HL-60 (cell line): Measurements from ENCODE around the gene IL17RB.

Experiments
- DNase-seq, 2 experiments: peaks; one replicate each; pipeline ENCODE4 v3.0.0-alpha.2; 2010 to 2020; ENCODE audit warnings: low read depth in 1 of 2, low spot score in 1 of 2
- H3K27ac ChIP-seq: fragments of 250-450 bp; sonication (Bioruptor Pico); replicated peaks from 2 replicates; pipeline ENCODE4 v1.5.1; 2020; ENCODE audit warnings: mild to moderate bottlenecking, moderate library complexity
- H3K27me3 ChIP-seq: fragments of 250-450 bp; sonication (Bioruptor Pico); 2 replicates; pipeline ENCODE4 v1.5.1; 2021; ENCODE audit warnings: mild to moderate bottlenecking, moderate library complexity; ENCODE audit not compliant: insufficient read depth, poor library complexity, severe bottlenecking
- H3K4me3 ChIP-seq: replicated peaks from 2 replicates; pipeline ENCODE4 v1.5.1; 2011; ENCODE audit warnings: mild to moderate bottlenecking, control low read depth, low read length; ENCODE audit not compliant: insufficient read depth
- CTCF ChIP-seq: IDR thresholded peaks from one replicate; pipeline ENCODE4 v1.5.1; 2011; ENCODE audit warnings: low read length, control low read depth, inconsistent platforms; ENCODE audit not compliant: insufficient read depth
- GABPA ChIP-seq: IDR thresholded peaks from 2 replicates; pipeline ENCODE4 v1.6.1; 2012; ENCODE audit warnings: low read depth
- POLR2AphosphoS5 ChIP-seq: IDR thresholded peaks from 2 replicates; pipeline ENCODE4 v1.6.1; 2012; ENCODE audit warnings: low read depth
- REST ChIP-seq: IDR thresholded peaks from 2 replicates; pipeline ENCODE4 v1.6.1; 2012; ENCODE audit warnings: low read depth; ENCODE audit not compliant: insufficient replicate concordance
- SPI1 ChIP-seq: IDR thresholded peaks from 2 replicates; pipeline ENCODE4 v1.6.1; 2012; ENCODE audit warnings: low read depth, mild to moderate bottlenecking, borderline replicate concordance

IL17RB gene

GRCh38 chr3:53817211-53817610 is 29.2 kb upstream of the IL17RB start:
- DNase-seq, result no peak

GRCh38 chr3:53817809-53818208 is 28.6 kb upstream of the IL17RB start:
- Histone ChIP-seq H3K27ac (no peak overlapping the region), H3K27me3 (peaks cover 11% of the 10 kb centered on the region), H3K4me3 (no peak overlapping the region)
- no peak for DNase-seq
- no peak for TF ChIP-seq POLR2AphosphoS5
- TF ChIP-seq GABPA, result no peak
- no peak for TF ChIP-seq REST
- no peak for TF ChIP-seq SPI1
- no peak for TF ChIP-seq CTCF

More at GRCh38 chr3:53817211-53817610, 29.2 kb upstream of the IL17RB start:
- no peak overlapping the region for H3K27ac ChIP-seq
- TF ChIP-seq GABPA, result no peak
- no peak for TF ChIP-seq POLR2AphosphoS5
- no peak for TF ChIP-seq CTCF
- TF ChIP-seq REST, result no peak
- no peak for TF ChIP-seq SPI1
- peaks cover 11% of the 10 kb centered on the region for H3K27me3 ChIP-seq
- H3K4me3 ChIP-seq, result no peak overlapping the region

GRCh38 chr3:53818221-53819162 is 27.9 kb upstream of the IL17RB start:
- H3K27me3 ChIP-seq, result peaks cover 11% of the 10 kb centered on the region
- no peak overlapping the region for H3K27ac ChIP-seq
- no peak overlapping the region for H3K4me3 ChIP-seq
- no peak for TF ChIP-seq SPI1
- no peak for TF ChIP-seq REST
- TF ChIP-seq GABPA, result no peak
- no peak for TF ChIP-seq CTCF
- TF ChIP-seq POLR2AphosphoS5, result no peak
- DNase-seq, result no peak
